Thyroid gland (tissue), 4 donors: ENCODE results near the gene RPLP2.
A peak's percentile ranks its signal among the peaks of the same experiment; 100 is the strongest.

Experiments
- POLR2A ChIP-seq, 2 donors: fragments of 450-650 bp; IDR thresholded peaks; one replicate each; pipeline ENCODE4 v1.6.1; 2017; ENCODE audit warnings: antibody characterized with exemption in 2 of 2, mild to moderate bottlenecking in 2 of 2, moderate library complexity in 1 of 2
- TF ChIP-seq, protein P1 (sequence below), 6 experiments: fragments of 200-600 bp in 3 of 6; fragments of 450-650 bp in 3 of 6; sonication (generic) in 3 of 6; IDR thresholded peaks; one replicate each; pipeline ENCODE4 v1.5.1; 2016 to 2019; ENCODE audit warnings: antibody characterized with exemption in 6 of 6, mild to moderate bottlenecking in 2 of 6, inconsistent platforms in 1 of 6, moderate library complexity in 1 of 6

DNA sequence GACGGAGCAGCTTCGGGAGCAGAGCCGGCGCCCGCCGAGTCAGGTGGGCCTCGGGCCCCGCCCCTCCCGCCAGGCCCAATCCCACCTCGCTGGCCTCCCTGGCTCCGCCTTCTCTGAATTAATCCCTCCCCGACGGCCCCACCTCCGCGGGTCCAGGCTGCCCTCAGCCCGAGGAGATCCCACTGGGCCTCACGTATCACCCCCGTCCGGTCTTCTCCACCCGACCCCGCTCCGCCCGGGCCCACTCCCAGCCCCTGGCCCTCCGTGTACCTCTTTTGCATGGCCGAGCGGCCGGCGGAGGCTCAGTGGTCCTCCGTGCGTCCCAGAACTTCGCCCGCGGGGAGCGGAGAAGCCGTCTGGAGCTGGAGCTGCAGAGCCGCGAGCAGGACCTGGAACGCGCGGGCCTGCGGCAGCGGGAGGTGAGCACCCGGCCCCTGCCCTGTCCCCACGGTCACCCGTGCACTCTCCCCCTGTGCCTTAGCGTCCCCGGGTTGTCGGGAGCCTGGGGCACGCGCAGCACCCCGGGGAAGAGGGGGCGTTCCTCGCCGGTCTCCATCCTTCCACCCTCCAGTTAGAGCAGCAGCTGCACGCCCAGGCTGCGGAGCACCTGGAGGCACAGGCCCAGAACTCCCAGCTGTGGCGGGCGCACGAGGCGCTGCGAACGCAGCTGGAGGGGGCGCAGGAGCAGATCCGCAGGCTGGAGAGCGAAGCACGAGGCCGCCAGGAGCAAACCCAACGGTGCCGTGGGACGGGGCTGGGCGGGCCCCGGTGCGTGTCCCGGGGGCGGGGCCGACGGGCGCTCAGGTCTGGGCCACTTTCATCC lies 20.7 kb downstream of the RPLP2 start:
- TF ChIP-seq, protein P1, sequence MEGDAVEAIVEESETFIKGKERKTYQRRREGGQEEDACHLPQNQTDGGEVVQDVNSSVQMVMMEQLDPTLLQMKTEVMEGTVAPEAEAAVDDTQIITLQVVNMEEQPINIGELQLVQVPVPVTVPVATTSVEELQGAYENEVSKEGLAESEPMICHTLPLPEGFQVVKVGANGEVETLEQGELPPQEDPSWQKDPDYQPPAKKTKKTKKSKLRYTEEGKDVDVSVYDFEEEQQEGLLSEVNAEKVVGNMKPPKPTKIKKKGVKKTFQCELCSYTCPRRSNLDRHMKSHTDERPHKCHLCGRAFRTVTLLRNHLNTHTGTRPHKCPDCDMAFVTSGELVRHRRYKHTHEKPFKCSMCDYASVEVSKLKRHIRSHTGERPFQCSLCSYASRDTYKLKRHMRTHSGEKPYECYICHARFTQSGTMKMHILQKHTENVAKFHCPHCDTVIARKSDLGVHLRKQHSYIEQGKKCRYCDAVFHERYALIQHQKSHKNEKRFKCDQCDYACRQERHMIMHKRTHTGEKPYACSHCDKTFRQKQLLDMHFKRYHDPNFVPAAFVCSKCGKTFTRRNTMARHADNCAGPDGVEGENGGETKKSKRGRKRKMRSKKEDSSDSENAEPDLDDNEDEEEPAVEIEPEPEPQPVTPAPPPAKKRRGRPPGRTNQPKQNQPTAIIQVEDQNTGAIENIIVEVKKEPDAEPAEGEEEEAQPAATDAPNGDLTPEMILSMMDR (IDR thresholded peaks at IDR 0.05) = no peak
- peak in 1 of 2 donors; percentile 51 for TF ChIP-seq POLR2A (IDR thresholded peaks at IDR 0.05)
